ENCODE measurements around the gene SLC25A23.
"Not testable (repeated sequence)": the region's sequence is repeated elsewhere in the genome, so short reads cannot be mapped to it uniquely, and the experiment has no call there.

The SLC25A23 gene

GRCh38 chr19:6402058-6402457 lies 57.5 kb downstream of the SLC25A23 start:
- in situ Hi-C loops (cut with HindIII; ENCODE audit: low sequenced_read_pairs), result no loop called here
- TF ChIP-seq, protein P1, sequence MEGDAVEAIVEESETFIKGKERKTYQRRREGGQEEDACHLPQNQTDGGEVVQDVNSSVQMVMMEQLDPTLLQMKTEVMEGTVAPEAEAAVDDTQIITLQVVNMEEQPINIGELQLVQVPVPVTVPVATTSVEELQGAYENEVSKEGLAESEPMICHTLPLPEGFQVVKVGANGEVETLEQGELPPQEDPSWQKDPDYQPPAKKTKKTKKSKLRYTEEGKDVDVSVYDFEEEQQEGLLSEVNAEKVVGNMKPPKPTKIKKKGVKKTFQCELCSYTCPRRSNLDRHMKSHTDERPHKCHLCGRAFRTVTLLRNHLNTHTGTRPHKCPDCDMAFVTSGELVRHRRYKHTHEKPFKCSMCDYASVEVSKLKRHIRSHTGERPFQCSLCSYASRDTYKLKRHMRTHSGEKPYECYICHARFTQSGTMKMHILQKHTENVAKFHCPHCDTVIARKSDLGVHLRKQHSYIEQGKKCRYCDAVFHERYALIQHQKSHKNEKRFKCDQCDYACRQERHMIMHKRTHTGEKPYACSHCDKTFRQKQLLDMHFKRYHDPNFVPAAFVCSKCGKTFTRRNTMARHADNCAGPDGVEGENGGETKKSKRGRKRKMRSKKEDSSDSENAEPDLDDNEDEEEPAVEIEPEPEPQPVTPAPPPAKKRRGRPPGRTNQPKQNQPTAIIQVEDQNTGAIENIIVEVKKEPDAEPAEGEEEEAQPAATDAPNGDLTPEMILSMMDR (IDR thresholded peaks at IDR 0.05; ENCODE audit: low read depth, low read length), result no peak
- DNase-seq (ENCODE audit: low read depth, low spot score), result no peak
- no peak overlapping the region for H3K4me3 ChIP-seq (ENCODE audit: low read depth, low read length)

GRCh38 chr19:6400062-6400944 lies 59.3 kb downstream of the SLC25A23 start:
- in situ Hi-C loops (cut with HindIII; ENCODE audit: low sequenced_read_pairs); DNase-seq (ENCODE audit: low read depth, low spot score); H3K4me3 ChIP-seq (ENCODE audit: low read depth, low read length): not testable (repeated sequence)

DNA sequence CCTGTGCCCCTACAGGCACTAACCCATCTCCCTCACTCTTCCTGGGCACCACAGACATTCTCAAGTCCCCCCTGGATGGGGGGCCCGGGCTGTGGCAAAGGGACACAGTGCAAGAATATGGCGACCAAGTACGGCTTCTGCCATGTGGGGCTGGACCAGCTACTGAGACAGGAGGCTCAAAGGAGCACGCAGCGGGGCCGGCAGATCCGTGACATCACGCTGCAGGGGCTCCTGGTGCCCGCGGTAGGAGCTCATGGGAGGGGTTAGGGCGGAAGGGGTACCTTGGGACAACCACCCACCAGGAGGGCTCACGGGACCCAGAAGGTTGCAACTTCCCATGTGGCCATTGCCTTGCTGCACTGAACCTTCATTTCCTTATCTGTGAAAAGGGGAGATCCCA lies 63.3 kb downstream of the SLC25A23 start:
- DNase-seq (ENCODE audit: low read depth, low spot score), result no peak
- in situ Hi-C loops (cut with HindIII; ENCODE audit: low sequenced_read_pairs), result no loop called here
- TF ChIP-seq, protein P1 (IDR thresholded peaks at IDR 0.05; ENCODE audit: low read depth, low read length), result no peak
- H3K4me3 ChIP-seq (ENCODE audit: low read depth, low read length), result no peak overlapping the region

GRCh38 chr19:6394831-6395230 lies 64.8 kb downstream of the SLC25A23 start:
- H3K4me3 ChIP-seq (ENCODE audit: low read depth, low read length), result no peak overlapping the region
- no peak for DNase-seq (ENCODE audit: low read depth, low spot score)
- TF ChIP-seq, protein P1 (IDR thresholded peaks at IDR 0.05; ENCODE audit: low read depth, low read length), result no peak
- in situ Hi-C loops (cut with HindIII; ENCODE audit: low sequenced_read_pairs), result no loop called here

DNA sequence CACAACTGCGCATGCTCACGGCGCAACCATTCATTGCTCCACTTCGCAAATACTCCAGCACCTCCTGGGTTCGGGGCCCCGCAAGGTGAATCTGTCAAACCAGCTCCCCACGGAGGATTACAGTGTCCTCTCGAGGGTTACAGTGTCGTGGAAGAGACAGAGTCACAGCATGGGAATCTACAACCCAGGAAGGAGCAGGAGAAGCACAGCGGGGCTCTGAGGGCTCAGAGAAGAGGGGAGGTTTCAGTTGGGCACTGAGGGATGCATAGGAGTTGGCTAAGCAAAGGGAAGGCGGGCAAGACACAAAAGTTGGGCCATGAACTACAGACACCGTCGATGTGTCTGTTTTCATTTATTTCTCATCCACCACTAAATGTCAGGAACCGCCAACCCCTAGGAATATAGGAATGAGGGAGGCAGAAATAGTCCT lies 65.6 kb downstream of the SLC25A23 start:
- in situ Hi-C loops (cut with HindIII; ENCODE audit: low sequenced_read_pairs), result no loop called here
- TF ChIP-seq, protein P1 (IDR thresholded peaks at IDR 0.05; ENCODE audit: low read depth, low read length), result no peak
- peak overlapping the region; percentile 74 for H3K4me3 ChIP-seq (ENCODE audit: low read depth, low read length)
- no peak for DNase-seq (ENCODE audit: low read depth, low spot score)

DNA sequence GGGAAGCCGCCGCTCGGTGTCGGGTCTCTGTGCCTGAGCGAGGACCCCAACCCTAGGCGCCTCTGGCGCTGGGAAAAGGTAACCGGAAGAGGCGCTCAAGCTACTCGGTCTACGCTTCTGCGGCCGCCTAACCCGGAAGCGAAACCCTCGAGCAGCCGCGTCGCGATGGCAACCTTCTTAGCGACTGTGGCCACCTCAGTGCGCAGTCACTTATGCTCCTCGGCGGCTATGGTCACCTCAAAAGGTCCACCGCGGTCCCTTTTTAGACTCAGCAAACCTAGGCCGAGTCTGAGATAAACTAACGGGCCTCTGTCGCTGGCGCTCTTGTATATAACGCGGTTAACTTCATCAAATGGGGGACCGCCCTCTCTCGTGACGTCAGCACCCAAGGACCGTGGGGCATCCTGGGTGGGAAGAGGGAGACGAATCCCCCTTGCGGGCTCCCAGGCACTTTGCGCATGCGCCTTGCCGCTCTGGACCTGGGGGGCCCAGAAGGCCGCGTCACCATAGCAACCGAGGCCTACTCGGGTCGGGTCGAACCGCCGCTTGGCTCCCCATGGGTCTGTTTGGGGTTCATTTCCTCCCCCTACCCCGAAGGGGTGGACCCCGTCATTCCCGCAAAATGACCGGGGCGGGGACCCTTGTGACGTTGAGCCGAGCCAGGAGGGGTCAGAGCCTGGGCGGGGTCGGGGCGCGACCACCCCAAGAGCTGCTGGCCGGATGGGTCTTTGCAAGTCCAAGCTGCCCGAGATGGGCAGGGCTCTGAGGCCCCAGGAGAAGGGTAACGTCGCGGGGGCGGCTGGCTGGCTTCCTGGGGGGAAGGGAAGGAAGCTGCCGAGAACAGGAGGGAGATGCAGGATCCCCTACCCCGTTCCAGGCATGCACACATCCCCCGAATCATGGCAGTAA lies 66.3 kb downstream of the SLC25A23 start, which contains the start of gene GTF2F1:
GTF2F1 (minus strand) TSS at position 91 of the 909 bp plus-strand sequence. CDS start 169 bp downstream, outside the sequence.
- DNase-seq (ENCODE audit: low read depth, low spot score), result peak; percentile 97
- peak within 1 kb of the TSS; percentile 74 for H3K4me3 ChIP-seq (ENCODE audit: low read depth, low read length)
- TF ChIP-seq, protein P1 (IDR thresholded peaks at IDR 0.05; ENCODE audit: low read depth, low read length), result peak; percentile 8
- in situ Hi-C loops (cut with HindIII; ENCODE audit: low sequenced_read_pairs), result no loop called here

Data from astrocyte of the spinal cord (primary cell).